ENCODE results near the gene TJP1. TPM values are rescaled to one million over a fixed set of nuclear protein-coding genes. Genes with fewer than 3 reads are reported as not detected.

Gene TJP1
- total RNA-seq, 4 donors from 2014 or later, result 69.6 to 142 (median 119) TPM

GRCh38 chr15:29711531-29711930 is 110.7 kb downstream of the TJP1 start:
- intact Hi-C loops (cut with DNase I), result no loop called here
- WGBS, 2 donors, result 81 to 85% methylated on average over 8 of the region's 8 CpGs
- Histone ChIP-seq H3K9me3 (no peaks in the 10 kb centered on the region), H3K36me3 (peaks cover 12 to 100% (median 30%) of the 10 kb centered on the region in 3 donors), H3K4me3 (no peak overlapping the region), H3K27ac (no peak overlapping the region), H3K27me3 (no peaks in the 10 kb centered on the region), H3K4me1 (no peaks in the 10 kb centered on the region)
- no peak for TF ChIP-seq POLR2A (IDR thresholded peaks at IDR 0.05)
- no peak for DNase-seq

- DNase-seq, result no peak
- no peaks in the 10 kb centered on the region for H3K27me3 ChIP-seq
- H3K9me3 ChIP-seq, result no peaks in the 10 kb centered on the region
- TF ChIP-seq, protein P1, sequence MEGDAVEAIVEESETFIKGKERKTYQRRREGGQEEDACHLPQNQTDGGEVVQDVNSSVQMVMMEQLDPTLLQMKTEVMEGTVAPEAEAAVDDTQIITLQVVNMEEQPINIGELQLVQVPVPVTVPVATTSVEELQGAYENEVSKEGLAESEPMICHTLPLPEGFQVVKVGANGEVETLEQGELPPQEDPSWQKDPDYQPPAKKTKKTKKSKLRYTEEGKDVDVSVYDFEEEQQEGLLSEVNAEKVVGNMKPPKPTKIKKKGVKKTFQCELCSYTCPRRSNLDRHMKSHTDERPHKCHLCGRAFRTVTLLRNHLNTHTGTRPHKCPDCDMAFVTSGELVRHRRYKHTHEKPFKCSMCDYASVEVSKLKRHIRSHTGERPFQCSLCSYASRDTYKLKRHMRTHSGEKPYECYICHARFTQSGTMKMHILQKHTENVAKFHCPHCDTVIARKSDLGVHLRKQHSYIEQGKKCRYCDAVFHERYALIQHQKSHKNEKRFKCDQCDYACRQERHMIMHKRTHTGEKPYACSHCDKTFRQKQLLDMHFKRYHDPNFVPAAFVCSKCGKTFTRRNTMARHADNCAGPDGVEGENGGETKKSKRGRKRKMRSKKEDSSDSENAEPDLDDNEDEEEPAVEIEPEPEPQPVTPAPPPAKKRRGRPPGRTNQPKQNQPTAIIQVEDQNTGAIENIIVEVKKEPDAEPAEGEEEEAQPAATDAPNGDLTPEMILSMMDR (IDR thresholded peaks at IDR 0.05), result no peak
- TF ChIP-seq POLR2A (IDR thresholded peaks at IDR 0.05), result no peak
- H3K4me1 ChIP-seq, result no peaks in the 10 kb centered on the region
- intact Hi-C loops (cut with DNase I), result no loop called here
- peaks cover 10 to 100% (median 38%) of the 10 kb centered on the region in 3 donors for H3K36me3 ChIP-seq
- H3K4me3 ChIP-seq, result no peak overlapping the region
- WGBS, 2 donors, result 76 to 97% methylated on average over 4 of the region's 4 CpGs
- no peak overlapping the region for H3K27ac ChIP-seq
Measured at GRCh38 chr15:29708519-29708918, 113.7 kb downstream of the TJP1 start.

GRCh38 chr15:29704950-29705597 is 117.2 kb downstream of the TJP1 start:
- WGBS, 2 donors, result 84% methylated on average over 5 to 6 of the region's 6 CpGs
- Histone ChIP-seq H3K9me3 (no peaks in the 10 kb centered on the region), H3K36me3 (peaks cover 10 to 100% (median 40%) of the 10 kb centered on the region in 3 donors)

DNA sequence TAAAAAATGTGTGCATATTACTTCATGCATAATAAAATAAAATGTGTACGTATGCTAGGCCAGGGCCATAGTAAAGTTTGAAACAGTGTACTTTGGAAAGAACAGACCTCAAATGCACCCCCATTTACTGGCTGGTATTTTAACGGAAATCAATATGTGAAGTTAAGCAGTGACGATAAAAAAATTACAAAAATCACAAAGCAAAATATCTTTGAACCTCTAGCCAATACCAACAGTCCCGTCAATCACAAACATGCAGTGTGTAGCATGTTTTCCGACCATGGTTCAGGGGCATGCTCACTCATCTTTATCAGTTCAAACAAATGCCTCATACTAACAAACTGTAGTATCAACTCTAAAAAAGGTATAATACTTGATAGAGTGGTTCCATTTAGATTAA is 121.1 kb downstream of the TJP1 start:
- intact Hi-C loops (cut with DNase I), result no loop called here
- TF ChIP-seq, protein P1 (IDR thresholded peaks at IDR 0.05), result no peak
- TF ChIP-seq POLR2A (IDR thresholded peaks at IDR 0.05), result no peak
- H3K9me3 ChIP-seq, result no peaks in the 10 kb centered on the region
- no peak overlapping the region for H3K4me3 ChIP-seq
- DNase-seq, result no peak
- H3K27ac ChIP-seq, result no peak overlapping the region
- H3K27me3 ChIP-seq, result no peaks in the 10 kb centered on the region
- H3K36me3 ChIP-seq, result peaks cover 4 to 88% (median 12%) of the 10 kb centered on the region in 3 donors
- 82 to 91% methylated on average over 5 of the region's 5 CpGs for WGBS, 2 donors
- H3K4me1 ChIP-seq, result no peaks in the 10 kb centered on the region

More at GRCh38 chr15:29704950-29705597, 117.2 kb downstream of the TJP1 start:
- Histone ChIP-seq H3K27ac (no peak overlapping the region), H3K4me3 (no peak overlapping the region), H3K4me1 (no peaks in the 10 kb centered on the region), H3K27me3 (no peaks in the 10 kb centered on the region)
- no peak for DNase-seq
- no peak for TF ChIP-seq POLR2A (IDR thresholded peaks at IDR 0.05)
- TF ChIP-seq, protein P1 (IDR thresholded peaks at IDR 0.05), result no peak
- intact Hi-C loops (cut with DNase I), result no loop called here

DNA sequence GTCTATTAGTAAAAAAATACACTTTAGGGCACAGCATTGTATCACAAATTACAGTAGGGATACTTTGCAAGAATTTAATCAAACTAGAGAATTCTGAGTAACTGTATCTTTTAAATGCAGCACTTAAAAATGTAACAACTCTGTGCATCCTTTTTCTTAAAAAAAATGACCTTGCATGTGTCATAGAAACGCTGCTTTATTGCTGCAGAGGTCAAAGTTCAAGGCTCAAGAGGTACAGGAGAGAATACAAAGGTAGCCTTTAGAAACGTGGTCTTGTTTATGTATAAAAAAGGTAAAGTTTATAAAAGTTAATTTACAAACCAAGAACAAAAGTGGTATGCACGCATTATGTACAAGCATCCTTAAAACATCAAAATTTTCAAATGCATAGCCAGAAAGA is 122.0 kb downstream of the TJP1 start:
- H3K4me1 ChIP-seq, result no peaks in the 10 kb centered on the region
- no peak overlapping the region for H3K4me3 ChIP-seq
- TF ChIP-seq, protein P1 (IDR thresholded peaks at IDR 0.05), result no peak
- no peak for TF ChIP-seq POLR2A (IDR thresholded peaks at IDR 0.05)
- intact Hi-C loops (cut with DNase I), result no loop called here
- 56 to 61% methylated on average over 3 of the region's 3 CpGs for WGBS, 2 donors
- H3K9me3 ChIP-seq, result no peaks in the 10 kb centered on the region
- H3K27me3 ChIP-seq, result no peaks in the 10 kb centered on the region
- DNase-seq, result no peak
- no peak overlapping the region for H3K27ac ChIP-seq
- H3K36me3 ChIP-seq, result peaks cover 4 to 80% (median 10%) of the 10 kb centered on the region in 3 donors
